CD4-positive, alpha-beta T cell treated with Interleukin-1 beta for 1 hour (primary cell): ENCODE results near the gene SLC27A5.
"Not testable (repeated sequence)": the region's sequence is repeated elsewhere in the genome, so short reads cannot be mapped to it uniquely, and the experiment has no call there.

Experiments
- DNase-seq, 2 donors: peaks; one replicate each; pipeline ENCODE4 v3.0.0-alpha.2; 2020 to 2022

Gene SLC27A5

DNA sequence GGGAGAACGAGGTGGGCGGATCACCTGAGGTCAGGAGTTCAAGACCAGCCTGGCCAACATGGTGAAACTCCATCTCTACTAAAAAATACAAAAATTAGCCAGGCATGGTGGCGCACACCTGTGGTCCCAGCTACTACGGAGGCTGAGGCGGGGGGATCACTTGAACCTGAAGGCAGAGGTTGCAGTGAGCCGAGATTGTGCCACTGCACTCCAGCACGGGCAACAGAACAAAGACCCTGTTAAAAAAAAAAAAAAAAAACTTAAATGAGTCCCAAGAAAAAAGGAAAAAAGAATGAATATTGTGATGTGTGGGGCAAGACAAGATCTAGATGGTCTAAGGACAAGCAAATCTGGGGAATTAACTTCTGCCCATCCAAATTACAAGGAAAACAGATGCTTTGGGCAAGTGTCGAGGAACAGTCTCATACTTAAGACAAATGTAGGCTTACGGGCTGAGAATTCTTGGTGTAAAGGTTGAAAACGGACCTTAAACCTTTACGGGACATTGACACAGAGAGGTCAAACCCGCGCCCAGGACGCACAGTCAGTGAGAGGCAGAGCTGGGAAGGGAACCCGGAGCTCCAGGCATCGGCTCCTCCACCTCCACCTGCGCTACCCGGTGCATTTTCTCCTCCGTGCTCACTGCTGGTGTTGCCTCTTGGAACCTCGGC lies 45.6 kb downstream of the SLC27A5 start:
- no peak for DNase-seq

DNA sequence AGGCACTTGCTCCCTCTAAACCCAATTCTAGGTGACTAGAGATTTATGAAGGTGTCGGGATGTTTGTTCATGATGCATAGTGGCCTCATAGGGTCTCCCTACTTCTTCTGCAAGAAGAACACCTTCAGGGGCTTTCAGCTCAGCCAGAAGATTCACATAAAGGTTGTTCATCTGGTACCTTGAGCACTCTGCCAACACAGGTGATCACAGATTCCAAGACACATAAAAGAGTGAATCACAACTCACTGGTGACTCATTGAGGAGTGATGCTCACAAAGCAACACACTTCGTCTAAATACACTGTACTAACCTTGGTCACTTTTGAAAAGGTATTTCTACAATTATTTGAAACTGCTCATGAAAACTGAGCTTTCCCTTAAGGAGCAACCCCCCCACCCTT lies 51.8 kb downstream of the SLC27A5 start:
- DNase-seq, result no peak

DNA sequence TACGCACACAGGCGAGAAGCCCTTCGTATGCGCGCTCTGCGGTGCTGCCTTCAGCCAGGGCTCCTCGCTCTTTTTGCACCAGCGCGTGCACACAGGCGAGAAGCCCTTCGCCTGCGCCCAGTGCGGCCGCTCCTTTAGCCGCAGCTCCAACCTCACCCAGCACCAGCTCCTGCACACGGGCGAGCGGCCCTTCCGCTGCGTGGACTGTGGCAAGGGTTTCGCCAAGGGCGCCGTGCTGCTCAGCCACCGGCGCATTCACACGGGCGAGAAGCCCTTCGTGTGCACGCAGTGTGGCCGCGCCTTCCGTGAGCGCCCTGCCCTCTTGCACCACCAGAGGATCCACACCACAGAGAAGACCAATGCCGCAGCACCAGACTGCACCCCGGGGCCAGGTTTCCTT lies 55.7 kb downstream of the SLC27A5 start:
- no peak for DNase-seq

DNA sequence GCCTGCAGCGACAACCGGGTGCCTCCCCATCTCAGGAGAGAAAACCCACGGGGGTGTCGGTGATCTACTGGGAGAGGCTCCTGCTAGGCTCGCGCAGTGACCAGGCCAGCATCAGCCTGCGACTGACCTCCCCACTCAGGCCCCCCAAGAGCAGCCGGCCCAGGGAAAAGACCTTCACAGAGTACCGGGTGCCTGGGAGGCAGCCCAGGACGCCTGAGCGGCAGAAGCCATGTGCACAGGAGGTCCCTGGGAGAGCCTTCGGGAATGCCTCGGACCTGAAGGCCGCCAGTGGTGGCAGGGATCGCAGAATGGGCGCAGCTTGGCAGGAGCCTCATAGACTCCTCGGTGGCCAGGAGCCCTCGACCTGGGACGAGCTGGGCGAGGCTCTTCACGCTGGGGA lies 56.5 kb downstream of the SLC27A5 start:
- no peak for DNase-seq

DNA sequence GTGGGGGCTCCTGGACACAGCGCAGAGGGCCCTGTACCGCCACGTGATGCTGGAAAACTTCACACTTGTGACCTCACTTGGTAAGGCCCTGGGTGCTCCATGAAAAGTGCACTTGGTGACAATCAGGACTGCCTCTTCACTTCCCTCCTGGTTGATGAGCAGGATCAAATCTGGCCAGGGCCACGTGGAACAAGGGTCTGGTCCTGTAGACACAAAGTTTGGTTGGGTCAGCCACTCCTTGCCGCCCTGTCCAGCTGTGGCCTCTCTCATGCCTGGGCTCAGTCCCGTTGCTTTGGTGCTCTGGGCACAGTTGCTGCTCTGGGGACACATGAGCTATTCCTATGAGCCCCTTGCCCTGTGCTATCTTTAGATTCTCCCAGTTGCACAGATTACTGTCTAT lies 58.0 kb downstream of the SLC27A5 start:
- DNase-seq, result no peak

DNA sequence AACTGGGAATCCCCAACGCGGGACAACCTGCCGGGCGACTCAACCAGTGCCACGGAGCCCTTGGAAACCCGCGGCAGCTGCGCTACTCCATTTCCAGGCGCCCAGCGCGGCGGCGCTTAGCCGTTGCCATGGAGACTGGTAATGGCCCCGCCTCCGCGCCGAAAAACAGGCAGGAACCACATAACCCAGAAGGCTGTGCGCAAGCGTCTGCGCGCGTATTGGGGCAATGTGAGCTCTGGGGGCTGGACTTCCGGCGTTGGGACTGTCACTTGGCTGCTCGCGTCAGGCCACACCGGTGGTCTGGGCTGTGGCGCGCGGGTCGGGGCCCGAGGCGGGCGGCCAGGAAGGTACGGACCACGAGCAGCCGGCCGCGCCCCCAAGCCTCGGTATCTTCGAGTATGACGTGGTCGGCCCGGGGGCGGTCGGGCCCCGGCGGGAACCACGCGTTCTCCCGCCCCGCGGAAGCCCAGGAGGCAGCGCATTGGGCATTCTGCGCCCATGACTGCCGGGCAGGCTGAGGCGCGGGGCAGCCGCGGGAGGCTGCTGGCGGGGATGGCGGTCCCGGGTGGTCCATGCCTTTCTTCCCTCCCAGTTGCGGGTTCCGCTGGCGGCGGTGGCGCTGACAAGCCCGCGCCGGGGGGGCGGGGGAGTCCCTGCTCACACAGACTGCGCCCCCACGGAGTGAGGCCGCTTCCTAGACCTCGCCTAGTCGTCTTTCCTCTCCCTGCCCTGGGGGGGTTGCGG lies 60.3 kb downstream of the SLC27A5 start, which contains the start of gene ZNF324B:
Gene ZNF324B, plus strand, starts transcription at position 265 of the 744 bp plus-strand sequence. CDS start 2,080 bp downstream, outside the sequence.
- peak; percentile 97 to 98 for DNase-seq

DNA sequence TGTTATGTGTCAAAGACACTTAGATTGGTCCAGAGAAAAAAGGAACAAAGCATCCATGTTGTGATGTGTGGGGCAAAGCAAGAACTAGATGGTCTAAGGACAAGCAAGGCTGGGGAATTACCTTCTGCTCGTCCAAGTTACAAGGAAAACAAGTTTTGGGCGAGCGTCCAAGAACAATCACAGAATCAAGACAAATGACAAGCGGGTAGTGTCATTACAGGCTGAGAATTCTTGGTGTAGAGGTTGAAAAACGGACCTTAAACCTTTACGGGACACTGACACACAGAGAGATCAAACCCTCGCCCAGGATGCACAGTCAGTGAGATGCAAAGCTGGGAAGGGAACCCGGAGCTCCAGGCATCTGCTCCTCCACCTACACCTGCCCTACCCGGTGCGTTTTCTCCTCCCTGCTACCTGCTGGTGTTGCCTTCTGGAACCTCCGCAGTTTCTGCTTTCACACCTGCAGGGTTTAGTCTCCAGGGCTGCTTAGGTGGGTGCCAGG lies 60.9 kb downstream of the SLC27A5 start:
- DNase-seq, result no peak

DNA sequence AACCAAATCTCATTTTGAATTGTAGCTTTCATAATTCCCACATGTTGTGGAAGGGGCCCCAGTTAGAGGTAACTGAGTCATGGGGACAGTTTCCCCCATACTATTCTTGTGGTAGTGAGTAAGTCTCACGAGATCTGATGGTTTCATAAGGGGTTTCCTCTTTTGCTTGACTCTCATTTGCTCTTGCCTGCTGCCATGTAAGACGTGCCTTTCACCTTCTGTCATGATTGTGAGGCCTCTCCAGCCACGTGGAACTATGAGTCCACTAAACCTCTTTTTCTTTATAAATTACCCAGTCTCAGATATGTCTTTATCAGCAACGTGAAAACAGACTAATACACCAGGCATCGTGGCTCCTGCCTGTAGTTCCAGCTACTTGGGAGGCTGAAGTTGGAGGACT lies 61.8 kb downstream of the SLC27A5 start:
- DNase-seq, result not testable (repeated sequence)

DNA sequence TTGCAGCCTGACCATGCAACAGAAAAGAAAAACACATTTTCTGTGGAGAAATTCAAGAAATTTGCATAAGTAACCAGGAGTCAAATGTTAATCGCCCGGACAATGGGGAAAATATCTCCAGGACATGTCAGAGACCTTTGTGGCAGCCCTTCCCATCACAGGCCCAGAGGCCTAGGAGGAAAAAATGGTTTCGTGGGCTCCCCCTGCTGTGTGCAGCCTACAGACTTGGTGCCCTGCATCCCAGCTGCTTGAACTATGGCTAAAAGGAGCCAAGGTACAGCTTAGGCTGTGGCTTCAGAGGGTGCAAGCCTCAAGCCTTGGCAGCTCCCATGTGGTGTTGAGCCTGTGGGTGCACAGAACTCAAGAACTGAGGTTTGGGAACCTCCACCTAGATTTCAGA lies 62.9 kb downstream of the SLC27A5 start:
- not testable (repeated sequence) for DNase-seq
